Measurements from ENCODE around the gene NRG3.

DNA sequence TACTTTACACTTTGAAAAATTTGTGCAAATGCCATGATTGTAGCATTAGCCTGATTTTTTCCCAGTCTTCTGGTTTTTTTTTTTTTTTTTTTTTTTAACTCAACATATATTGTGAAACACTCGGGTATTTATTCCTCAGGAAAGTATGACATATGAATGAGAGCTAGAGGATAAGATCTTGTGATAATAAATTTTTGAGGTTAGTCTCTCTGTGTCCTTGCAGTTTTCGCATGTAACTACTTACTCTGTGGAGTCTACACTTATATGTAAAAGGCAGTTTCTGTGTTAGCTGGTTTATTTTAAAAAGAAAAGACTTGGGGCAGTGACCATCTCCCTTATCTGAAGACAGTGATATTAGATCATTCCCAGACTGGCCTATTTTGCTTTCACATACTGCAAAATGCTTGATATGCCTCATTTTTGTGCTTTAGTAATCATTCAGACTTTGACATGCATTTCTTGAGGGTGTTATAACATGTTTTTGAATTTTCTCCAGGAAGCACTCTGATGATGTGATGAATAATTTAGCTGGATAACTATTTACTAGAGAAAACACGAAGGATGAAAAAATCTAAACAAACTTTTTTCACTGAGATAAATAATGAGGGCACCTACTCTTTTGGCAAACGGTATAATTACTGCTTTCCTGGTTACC lies 371.0 kb downstream of the NRG3 start:
- TF ChIP-seq POLR2A (IDR thresholded peaks at IDR 0.05; ENCODE audit: borderline replicate concordance, extremely low read depth, insufficient read depth, insufficient read length): no peak
- TF ChIP-seq, protein P1, sequence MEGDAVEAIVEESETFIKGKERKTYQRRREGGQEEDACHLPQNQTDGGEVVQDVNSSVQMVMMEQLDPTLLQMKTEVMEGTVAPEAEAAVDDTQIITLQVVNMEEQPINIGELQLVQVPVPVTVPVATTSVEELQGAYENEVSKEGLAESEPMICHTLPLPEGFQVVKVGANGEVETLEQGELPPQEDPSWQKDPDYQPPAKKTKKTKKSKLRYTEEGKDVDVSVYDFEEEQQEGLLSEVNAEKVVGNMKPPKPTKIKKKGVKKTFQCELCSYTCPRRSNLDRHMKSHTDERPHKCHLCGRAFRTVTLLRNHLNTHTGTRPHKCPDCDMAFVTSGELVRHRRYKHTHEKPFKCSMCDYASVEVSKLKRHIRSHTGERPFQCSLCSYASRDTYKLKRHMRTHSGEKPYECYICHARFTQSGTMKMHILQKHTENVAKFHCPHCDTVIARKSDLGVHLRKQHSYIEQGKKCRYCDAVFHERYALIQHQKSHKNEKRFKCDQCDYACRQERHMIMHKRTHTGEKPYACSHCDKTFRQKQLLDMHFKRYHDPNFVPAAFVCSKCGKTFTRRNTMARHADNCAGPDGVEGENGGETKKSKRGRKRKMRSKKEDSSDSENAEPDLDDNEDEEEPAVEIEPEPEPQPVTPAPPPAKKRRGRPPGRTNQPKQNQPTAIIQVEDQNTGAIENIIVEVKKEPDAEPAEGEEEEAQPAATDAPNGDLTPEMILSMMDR (IDR thresholded peaks at IDR 0.05 in 2 of 3, conservative IDR thresholded peaks at IDR 0.05 in 1 of 3; ENCODE audit: borderline replicate concordance in 1 of 3, insufficient read depth in 1 of 3, low read depth in 2 of 3, low read length in 2 of 3): no peak
- TF ChIP-seq CEBPB (IDR thresholded peaks at IDR 0.05; ENCODE audit: low read depth): no peak
- TF ChIP-seq, protein P2, sequence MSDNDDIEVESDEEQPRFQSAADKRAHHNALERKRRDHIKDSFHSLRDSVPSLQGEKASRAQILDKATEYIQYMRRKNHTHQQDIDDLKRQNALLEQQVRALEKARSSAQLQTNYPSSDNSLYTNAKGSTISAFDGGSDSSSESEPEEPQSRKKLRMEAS (IDR thresholded peaks at IDR 0.05): no peak
- no peak for TF ChIP-seq JUND (IDR thresholded peaks at IDR 0.05)
- TF ChIP-seq, protein P3, sequence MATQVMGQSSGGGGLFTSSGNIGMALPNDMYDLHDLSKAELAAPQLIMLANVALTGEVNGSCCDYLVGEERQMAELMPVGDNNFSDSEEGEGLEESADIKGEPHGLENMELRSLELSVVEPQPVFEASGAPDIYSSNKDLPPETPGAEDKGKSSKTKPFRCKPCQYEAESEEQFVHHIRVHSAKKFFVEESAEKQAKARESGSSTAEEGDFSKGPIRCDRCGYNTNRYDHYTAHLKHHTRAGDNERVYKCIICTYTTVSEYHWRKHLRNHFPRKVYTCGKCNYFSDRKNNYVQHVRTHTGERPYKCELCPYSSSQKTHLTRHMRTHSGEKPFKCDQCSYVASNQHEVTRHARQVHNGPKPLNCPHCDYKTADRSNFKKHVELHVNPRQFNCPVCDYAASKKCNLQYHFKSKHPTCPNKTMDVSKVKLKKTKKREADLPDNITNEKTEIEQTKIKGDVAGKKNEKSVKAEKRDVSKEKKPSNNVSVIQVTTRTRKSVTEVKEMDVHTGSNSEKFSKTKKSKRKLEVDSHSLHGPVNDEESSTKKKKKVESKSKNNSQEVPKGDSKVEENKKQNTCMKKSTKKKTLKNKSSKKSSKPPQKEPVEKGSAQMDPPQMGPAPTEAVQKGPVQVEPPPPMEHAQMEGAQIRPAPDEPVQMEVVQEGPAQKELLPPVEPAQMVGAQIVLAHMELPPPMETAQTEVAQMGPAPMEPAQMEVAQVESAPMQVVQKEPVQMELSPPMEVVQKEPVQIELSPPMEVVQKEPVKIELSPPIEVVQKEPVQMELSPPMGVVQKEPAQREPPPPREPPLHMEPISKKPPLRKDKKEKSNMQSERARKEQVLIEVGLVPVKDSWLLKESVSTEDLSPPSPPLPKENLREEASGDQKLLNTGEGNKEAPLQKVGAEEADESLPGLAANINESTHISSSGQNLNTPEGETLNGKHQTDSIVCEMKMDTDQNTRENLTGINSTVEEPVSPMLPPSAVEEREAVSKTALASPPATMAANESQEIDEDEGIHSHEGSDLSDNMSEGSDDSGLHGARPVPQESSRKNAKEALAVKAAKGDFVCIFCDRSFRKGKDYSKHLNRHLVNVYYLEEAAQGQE (IDR thresholded peaks at IDR 0.05; ENCODE audit: low read depth): no peak
- TF ChIP-seq POLR2AphosphoS5 (IDR thresholded peaks at IDR 0.05; ENCODE audit: low read depth, low read length): no peak
- no peak for TF ChIP-seq CBX3 (IDR thresholded peaks at IDR 0.05; ENCODE audit: low read depth)
- TF ChIP-seq EZH2phosphoT487 (IDR thresholded peaks at IDR 0.05; ENCODE audit: borderline replicate concordance): no peak
- TF ChIP-seq RAD21 (IDR thresholded peaks at IDR 0.05; ENCODE audit: low read depth): no peak
- no peak for TF ChIP-seq TCF7L2 (IDR thresholded peaks at IDR 0.05; ENCODE audit: borderline replicate concordance, extremely low read depth, insufficient read depth, insufficient read length)
